ENCODE results near the gene CCND3.

- TF ChIP-seq, protein P1, sequence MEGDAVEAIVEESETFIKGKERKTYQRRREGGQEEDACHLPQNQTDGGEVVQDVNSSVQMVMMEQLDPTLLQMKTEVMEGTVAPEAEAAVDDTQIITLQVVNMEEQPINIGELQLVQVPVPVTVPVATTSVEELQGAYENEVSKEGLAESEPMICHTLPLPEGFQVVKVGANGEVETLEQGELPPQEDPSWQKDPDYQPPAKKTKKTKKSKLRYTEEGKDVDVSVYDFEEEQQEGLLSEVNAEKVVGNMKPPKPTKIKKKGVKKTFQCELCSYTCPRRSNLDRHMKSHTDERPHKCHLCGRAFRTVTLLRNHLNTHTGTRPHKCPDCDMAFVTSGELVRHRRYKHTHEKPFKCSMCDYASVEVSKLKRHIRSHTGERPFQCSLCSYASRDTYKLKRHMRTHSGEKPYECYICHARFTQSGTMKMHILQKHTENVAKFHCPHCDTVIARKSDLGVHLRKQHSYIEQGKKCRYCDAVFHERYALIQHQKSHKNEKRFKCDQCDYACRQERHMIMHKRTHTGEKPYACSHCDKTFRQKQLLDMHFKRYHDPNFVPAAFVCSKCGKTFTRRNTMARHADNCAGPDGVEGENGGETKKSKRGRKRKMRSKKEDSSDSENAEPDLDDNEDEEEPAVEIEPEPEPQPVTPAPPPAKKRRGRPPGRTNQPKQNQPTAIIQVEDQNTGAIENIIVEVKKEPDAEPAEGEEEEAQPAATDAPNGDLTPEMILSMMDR (IDR thresholded peaks at IDR 0.05), result no peak
- TF ChIP-seq POLR2A (IDR thresholded peaks at IDR 0.05), result no peak
Observed at GRCh38 chr6:41934278-41935192, 7.1 kb downstream of the CCND3 start.
